ENCODE results near the gene STAG2.

STAG2 gene

DNA sequence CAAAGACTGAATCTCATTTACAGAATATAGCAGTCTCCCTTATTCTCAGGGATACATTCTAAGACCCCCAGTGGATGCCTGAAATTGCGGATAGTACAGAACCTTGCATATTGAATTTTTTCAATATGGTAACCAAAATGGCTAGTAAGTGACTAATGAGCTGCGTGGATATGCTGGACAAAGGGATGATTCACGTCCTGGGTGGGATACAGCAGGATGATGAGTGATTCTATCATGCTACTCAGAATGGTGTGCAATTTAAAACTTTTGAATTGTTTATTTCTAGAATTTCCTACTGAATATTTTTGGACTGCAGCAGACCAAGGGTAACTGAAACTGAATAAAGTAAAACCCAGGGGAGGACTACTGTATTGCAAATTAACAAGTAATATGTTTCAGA, 66.7 kb downstream of the STAG2 start (continued):
- TF ChIP-seq PBX3 (CRISPR knock-in tag; IDR thresholded peaks at IDR 0.05): no peak

DNA sequence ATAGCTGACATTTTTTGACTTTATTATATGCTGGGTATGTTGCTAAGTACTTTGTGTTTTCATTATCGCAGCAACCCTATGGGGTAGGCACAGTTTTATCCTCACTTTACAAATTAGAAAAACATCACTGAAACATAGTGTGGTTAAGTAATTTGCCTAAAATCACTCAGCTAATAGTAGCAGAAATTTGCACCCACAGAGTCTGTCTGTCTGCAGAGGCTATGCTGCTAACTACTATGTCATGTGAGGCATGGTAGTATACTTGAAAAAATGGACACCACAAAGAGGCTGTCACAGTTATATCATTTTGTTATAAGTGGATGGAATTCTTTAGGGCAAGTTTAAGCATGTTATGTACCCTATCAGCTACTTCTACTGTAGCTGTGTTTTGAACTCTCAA, 69.0 kb downstream of the STAG2 start:
- H3K27ac ChIP-seq (ENCODE audit: extremely low read depth, low read depth, low read length): no peak overlapping the region

DNA sequence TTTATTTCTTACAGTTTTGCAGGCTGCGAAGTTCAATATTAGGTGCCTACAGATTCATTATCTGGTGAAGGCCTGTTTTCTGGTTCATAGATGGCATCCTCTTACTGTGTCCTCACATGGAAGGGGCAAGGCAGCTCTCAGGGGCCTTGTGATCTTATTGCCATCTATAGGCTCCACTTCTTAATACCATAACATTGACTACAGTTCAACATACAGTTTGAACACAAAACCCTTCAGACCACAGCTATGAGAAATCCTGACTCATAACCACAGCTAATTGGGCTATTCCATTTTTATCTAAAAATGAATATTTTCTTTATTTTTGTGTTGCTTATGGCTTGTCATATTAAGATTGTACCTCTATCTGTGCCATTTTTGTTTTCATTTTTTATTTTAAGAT, 72.3 kb downstream of the STAG2 start:
- ChIA-PET CTCF (interaction anchor here (1.1 kb wide), 2 partner anchors 14 to 64 kb away, joined by 3 read pairs; no protein-coding TSS in a partner anchor), POLR2A (no interaction called here)
- Histone ChIP-seq H3K4me3 (ENCODE audit: low read depth, low read length) (no peak overlapping the region), H3K27ac (ENCODE audit: extremely low read depth, low read depth, low read length) (no peak overlapping the region), H3K36me3 (ENCODE audit: control insufficient read depth in 2 of 2, insufficient read depth in 1 of 2, low read length in 2 of 2) (peaks cover 7 to 31% of the 10 kb centered on the region in 2 experiments), H3K4me1 (ENCODE audit: control insufficient read depth, insufficient read depth, low read length) (no peaks in the 10 kb centered on the region), H3K9me3 (ENCODE audit: control insufficient read depth, insufficient read depth, low read depth, low read length) (no peaks in the 10 kb centered on the region)
- TF ChIP-seq, protein P1, sequence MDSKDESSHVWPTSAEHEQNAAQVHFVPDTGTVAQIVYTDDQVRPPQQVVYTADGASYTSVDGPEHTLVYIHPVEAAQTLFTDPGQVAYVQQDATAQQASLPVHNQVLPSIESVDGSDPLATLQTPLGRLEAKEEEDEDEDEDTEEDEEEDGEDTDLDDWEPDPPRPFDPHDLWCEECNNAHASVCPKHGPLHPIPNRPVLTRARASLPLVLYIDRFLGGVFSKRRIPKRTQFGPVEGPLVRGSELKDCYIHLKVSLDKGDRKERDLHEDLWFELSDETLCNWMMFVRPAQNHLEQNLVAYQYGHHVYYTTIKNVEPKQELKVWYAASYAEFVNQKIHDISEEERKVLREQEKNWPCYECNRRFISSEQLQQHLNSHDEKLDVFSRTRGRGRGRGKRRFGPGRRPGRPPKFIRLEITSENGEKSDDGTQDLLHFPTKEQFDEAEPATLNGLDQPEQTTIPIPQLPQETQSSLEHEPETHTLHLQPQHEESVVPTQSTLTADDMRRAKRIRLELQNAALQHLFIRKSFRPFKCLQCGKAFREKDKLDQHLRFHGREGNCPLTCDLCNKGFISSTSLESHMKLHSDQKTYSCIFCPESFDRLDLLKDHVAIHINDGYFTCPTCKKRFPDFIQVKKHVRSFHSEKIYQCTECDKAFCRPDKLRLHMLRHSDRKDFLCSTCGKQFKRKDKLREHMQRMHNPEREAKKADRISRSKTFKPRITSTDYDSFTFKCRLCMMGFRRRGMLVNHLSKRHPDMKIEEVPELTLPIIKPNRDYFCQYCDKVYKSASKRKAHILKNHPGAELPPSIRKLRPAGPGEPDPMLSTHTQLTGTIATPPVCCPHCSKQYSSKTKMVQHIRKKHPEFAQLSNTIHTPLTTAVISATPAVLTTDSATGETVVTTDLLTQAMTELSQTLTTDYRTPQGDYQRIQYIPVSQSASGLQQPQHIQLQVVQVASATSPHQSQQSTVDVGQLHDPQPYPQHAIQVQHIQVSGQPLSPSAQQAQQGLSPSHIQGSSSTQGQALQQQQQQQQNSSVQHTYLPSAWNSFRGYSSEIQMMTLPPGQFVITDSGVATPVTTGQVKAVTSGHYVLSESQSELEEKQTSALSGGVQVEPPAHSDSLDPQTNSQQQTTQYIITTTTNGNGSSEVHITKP (tag by site-specific recombination; IDR thresholded peaks at IDR 0.05): peak; percentile 64; the same call in 1 of the 2 replicates
- TF ChIP-seq ZNF146 (tag by site-specific recombination; IDR thresholded peaks at IDR 0.05): no peak
- peak; percentile 56 for TF ChIP-seq ZNF510 (tag by site-specific recombination; IDR thresholded peaks at IDR 0.05; ENCODE audit: insufficient replicate concordance)

More for the DNA sequence above, 69.0 kb downstream of the STAG2 start:
- peak; percentile 31; the same call in 1 of the 2 replicates for TF ChIP-seq FEZF1 (tag by site-specific recombination; IDR thresholded peaks at IDR 0.05)
- TF ChIP-seq PRDM6 (tag by site-specific recombination; IDR thresholded peaks at IDR 0.05): peak; percentile 83
- TF ChIP-seq OSR2 (tag by site-specific recombination; IDR thresholded peaks at IDR 0.05): peak; percentile 65
- peak; percentile 60; the same call in 1 of the 2 replicates for TF ChIP-seq TRIM28 (IDR thresholded peaks at IDR 0.05; ENCODE audit: borderline replicate concordance, low read length)
- TF ChIP-seq ZNF600 (tag by site-specific recombination; IDR thresholded peaks at IDR 0.05): 0 out of 2 replicates have a peak, but pooled peaks have one; percentile 23
- no peak for TF ChIP-seq HOXC10 (CRISPR knock-in tag; IDR thresholded peaks at IDR 0.05)
- Histone ChIP-seq H3K4me3 (ENCODE audit: low read depth, low read length) (no peak overlapping the region), H3K36me3 (ENCODE audit: control insufficient read depth in 2 of 2, insufficient read depth in 1 of 2, low read length in 2 of 2) (peaks cover 19 to 28% of the 10 kb centered on the region in 2 experiments), H3K4me1 (ENCODE audit: control insufficient read depth, insufficient read depth, low read length) (no peaks in the 10 kb centered on the region), H3K9me3 (ENCODE audit: control insufficient read depth, insufficient read depth, low read depth, low read length) (no peaks in the 10 kb centered on the region)
- ChIA-PET CTCF (interaction anchor here (0.6 to 1.0 kb wide), 2 partner anchors 10 to 1548 kb away, joined by 3 to 5 read pairs; no protein-coding TSS in a partner anchor), POLR2A (no interaction called here)

DNA sequence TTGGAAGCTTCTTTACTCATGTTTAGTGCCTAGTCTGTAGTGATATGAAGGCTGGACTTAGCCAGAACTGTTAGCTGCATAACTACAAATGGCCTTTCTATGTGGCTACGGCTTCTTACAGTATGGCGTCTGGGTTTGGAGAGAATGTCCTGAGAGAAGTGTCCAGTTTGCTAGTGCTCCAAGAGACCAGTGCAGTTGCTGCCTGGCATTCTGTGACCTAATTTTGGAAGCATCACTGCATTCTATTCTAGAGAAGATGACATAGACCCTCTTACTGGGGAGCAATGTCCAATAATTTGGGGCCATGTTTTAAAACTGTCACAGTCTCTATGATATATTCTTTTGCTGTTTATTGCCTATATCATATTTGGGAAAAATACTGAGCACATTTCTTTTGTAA, 74.2 kb downstream of the STAG2 start:
- CTCF ChIA-PET: no interaction called here
- Histone ChIP-seq H3K9me3 (ENCODE audit: control insufficient read depth, insufficient read depth, low read depth, low read length) (no peaks in the 10 kb centered on the region), H3K36me3 (ENCODE audit: control insufficient read depth in 2 of 2, insufficient read depth in 1 of 2, low read length in 2 of 2) (peaks cover 7 to 37% of the 10 kb centered on the region in 2 experiments), H3K27ac (ENCODE audit: extremely low read depth, low read depth, low read length) (no peak overlapping the region), H3K4me3 (ENCODE audit: low read depth, low read length) (no peak overlapping the region), H3K4me1 (ENCODE audit: control insufficient read depth, insufficient read depth, low read length) (no peaks in the 10 kb centered on the region)
- POLR2A ChIA-PET: no interaction called here
- TF ChIP-seq ZNF664 (tag by site-specific recombination; IDR thresholded peaks at IDR 0.05) (no peak), ZNF423 (tag by site-specific recombination; IDR thresholded peaks at IDR 0.05) (no peak), ZNF221 (tag by site-specific recombination; IDR thresholded peaks at IDR 0.05; ENCODE audit: borderline replicate concordance) (no peak), ZSCAN16 (tag by site-specific recombination; IDR thresholded peaks at IDR 0.05) (no peak), SP7 (tag by site-specific recombination; IDR thresholded peaks at IDR 0.05) (no peak), ZBTB6 (tag by site-specific recombination; IDR thresholded peaks at IDR 0.05) (no peak), ZNF623 (tag by site-specific recombination; IDR thresholded peaks at IDR 0.05) (no peak), ZNF302 (tag by site-specific recombination; IDR thresholded peaks at IDR 0.05; ENCODE audit: low read depth) (no peak), ZNF184 (tag by site-specific recombination; IDR thresholded peaks at IDR 0.05) (no peak), SETDB1 (IDR thresholded peaks at IDR 0.05; ENCODE audit: insufficient read length, low read length) (no peak), ZNF132 (tag by site-specific recombination; IDR thresholded peaks at IDR 0.05; ENCODE audit: borderline replicate concordance) (no peak), SP2 (tag by site-specific recombination; IDR thresholded peaks at IDR 0.05) (no peak), WT1 (tag by site-specific recombination; IDR thresholded peaks at IDR 0.05) (no peak)

All from HEK293 (cell line).